Endothelial cell of umbilical vein (primary cell): ENCODE results near the gene CNTLN. TPM values are rescaled to one million over a fixed set of nuclear protein-coding genes. Genes with fewer than 3 reads are reported as not detected.

Source experiments
- BruUV-seq: library from RNA; stranded (reverse); fragments of 400-500 nt; replicated peaks from 2 replicates; lab custom pipeline; 2021; lab: Mats Ljungman, UMichigan
- CTCF ChIA-PET: fragments of 300-600, 350-600 bp; sonication (Branson Sonifier 250); formaldehyde crosslinking; loops from one replicate; lab custom pipeline; 2021; ENCODE audit warnings: antibody characterized with exemption, inconsistent platforms; lab: Charles Lee
- POLR2A ChIA-PET: fragments of 300-600, 350-600 bp; sonication (Branson Sonifier 250); formaldehyde crosslinking; loops from one replicate; lab custom pipeline; 2021; ENCODE audit warnings: antibody characterized with exemption, inconsistent platforms; lab: Charles Lee
- DNase-seq: peaks from one replicate; pipeline ENCODE4 v3.0.0-alpha.2; 2011; ENCODE audit warnings: low read depth, low spot score
- FAIRE-seq: peaks from 2 replicates; lab custom pipeline; 2011; peaks lifted over from hg19 to GRCh38; lab: Jason Lieb, UNC
- H2AFZ ChIP-seq: 2 replicates; pipeline ENCODE4 v1.6.0; 2012; ENCODE audit warnings: low read depth, low read length, control low read depth, inconsistent platforms
- H3K27ac ChIP-seq: 2 replicates; pipeline ENCODE4 v1.5.1; 2011; ENCODE audit warnings: low read depth, mild to moderate bottlenecking, control low read depth, low read length, moderate library complexity; ENCODE audit not compliant: insufficient read depth
- H3K27me3 ChIP-seq, 2 experiments: 2 replicates each; pipeline versions ENCODE4 v1.6.0 to v1.6.1; 2011; ENCODE audit warnings: low read length in 2 of 2, mixed read lengths in 1 of 2; ENCODE audit not compliant: control insufficient read depth in 2 of 2, insufficient read depth in 2 of 2
- H3K36me3 ChIP-seq, 2 experiments: 2 replicates in 1 of 2; 3 replicates in 1 of 2; pipeline ENCODE4 v1.5.1; 2011; ENCODE audit warnings: low read length in 2 of 2, mild to moderate bottlenecking in 1 of 2, moderate library complexity in 1 of 2; ENCODE audit not compliant: control insufficient read depth in 2 of 2, insufficient read depth in 2 of 2; ENCODE audit errors: extremely low read depth in 1 of 2
- H3K4me1 ChIP-seq: 3 replicates; pipeline ENCODE4 v1.5.1; 2011; ENCODE audit warnings: mild to moderate bottlenecking, low read length; ENCODE audit not compliant: control insufficient read depth, insufficient read depth; ENCODE audit errors: extremely low read depth
- H3K4me2 ChIP-seq: 2 replicates; pipeline ENCODE4 v1.6.1; 2011; ENCODE audit warnings: low read length, control low read depth, mixed read lengths; ENCODE audit not compliant: insufficient read depth
- H3K4me3 ChIP-seq, 3 experiments: fragments of 200-600 bp in 1 of 3; sonication (generic), shearing (Covaris generic) in 1 of 3; replicated peaks in 1 of 3; 2 replicates each; pipeline ENCODE4 v1.5.1; 2011 to 2016; ENCODE audit warnings: control low read depth in 3 of 3, low read length in 3 of 3, mild to moderate bottlenecking in 2 of 3, inconsistent platforms in 1 of 3, low read depth in 1 of 3, moderate library complexity in 1 of 3; ENCODE audit not compliant: insufficient read depth in 1 of 3
- H3K79me2 ChIP-seq: 2 replicates; pipeline ENCODE4 v1.6.0; 2012; ENCODE audit warnings: low read length, inconsistent platforms; ENCODE audit not compliant: control insufficient read depth, insufficient read depth
- H3K9ac ChIP-seq: replicated peaks from 2 replicates; pipeline ENCODE3; 2011; ENCODE audit warnings: low read length, control low read depth; ENCODE audit not compliant: insufficient read depth; ENCODE audit errors: extremely low read depth
- H3K9me1 ChIP-seq: replicated peaks from 3 replicates; pipeline ENCODE4 v1.6.0; 2011; ENCODE audit warnings: mild to moderate bottlenecking, low read length; ENCODE audit not compliant: control insufficient read depth, insufficient read depth; ENCODE audit errors: extremely low read depth
- H3K9me3 ChIP-seq: replicated peaks from 2 replicates; pipeline ENCODE4 v1.5.1; 2012; ENCODE audit warnings: low read length, inconsistent platforms; ENCODE audit not compliant: control insufficient read depth, insufficient read depth
- H4K20me1 ChIP-seq: replicated peaks from 2 replicates; pipeline ENCODE3; 2011; ENCODE audit warnings: mild to moderate bottlenecking, low read length; ENCODE audit not compliant: control insufficient read depth, insufficient read depth; ENCODE audit errors: extremely low read depth
- EZH2 ChIP-seq: IDR thresholded peaks from 2 replicates; pipeline ENCODE4 v1.6.1; 2012; ENCODE audit warnings: borderline replicate concordance, low read depth, mild to moderate bottlenecking, moderate library complexity, low read length, inconsistent platforms; ENCODE audit not compliant: severe bottlenecking
- FOS ChIP-seq: IDR thresholded peaks from 2 replicates; pipeline ENCODE4 v1.6.1; 2011; ENCODE audit warnings: mild to moderate bottlenecking, low read length, moderate library complexity, borderline replicate concordance; ENCODE audit not compliant: insufficient read depth
- GATA2 ChIP-seq: IDR thresholded peaks from 2 replicates; pipeline ENCODE4 v1.7.0; 2011; ENCODE audit warnings: low read depth, mild to moderate bottlenecking, moderate library complexity, mixed read lengths, low read length; ENCODE audit not compliant: insufficient read length, insufficient read depth
- JUN ChIP-seq: IDR thresholded peaks from 2 replicates; pipeline ENCODE4 v1.6.1; 2011; ENCODE audit warnings: borderline replicate concordance, low read depth; ENCODE audit not compliant: insufficient read length, insufficient read depth
- MYC ChIP-seq: IDR thresholded peaks from one replicate; pipeline ENCODE4 v1.6.1; 2011; ENCODE audit warnings: mild to moderate bottlenecking, low read depth, low read length
- POLR2A ChIP-seq: IDR thresholded peaks from 2 replicates; pipeline ENCODE4 v1.6.1; 2012; ENCODE audit warnings: low read depth, mild to moderate bottlenecking, control low read depth, low read length
- POLR2AphosphoS5 ChIP-seq: IDR thresholded peaks from 2 replicates; pipeline ENCODE4 v1.6.1; 2012; ENCODE audit warnings: low read depth, mild to moderate bottlenecking, control low read depth, low read length, moderate library complexity; ENCODE audit not compliant: insufficient read depth
- dilution Hi-C: fragments of 300-500 bp; cut with MboI; formaldehyde crosslinking; loops from one replicate; pipeline ENCODE4 v1.15.0; 2019; ENCODE audit warnings: low sequenced_read_pairs; ENCODE audit not compliant: extremely low pct_ligation_motif_present
- intact Hi-C: fragments of 100-400 bp; cut with micrococcal nuclease; formaldehyde crosslinking; loops from one replicate; pipeline ENCODE4 v1.10.0; 2022
- polyA plus RNA-seq, 4 experiments: library from polyadenylated mRNA; depleted of rRNA in 3 of 4; stranded (reverse) in 3 of 4; unstranded in 1 of 4; fragments of >200 nt; gene quantifications; 2 replicates each; pipeline versions ENCODE4 v1.2.1 to v1.2.3, GENCODE V29; 2011 to 2012; ENCODE audit warnings: missing spikeins in 1 of 4
- total RNA-seq: library from RNA; stranded (reverse); gene quantifications from 2 replicates; pipeline ENCODE4 v1.2.3, GENCODE V29; 2021
- TF ChIP-seq, protein P1 (sequence below), 2 donors: IDR thresholded peaks; 1 replicate in 1 of 2; 2 replicates in 1 of 2; pipeline ENCODE4 v1.5.1; 2011; ENCODE audit warnings: low read length in 2 of 2, mild to moderate bottlenecking in 2 of 2, moderate library complexity in 2 of 2, control low read depth in 1 of 2, inconsistent platforms in 1 of 2, low read depth in 1 of 2; ENCODE audit not compliant: insufficient read depth in 1 of 2; ENCODE audit errors: extremely low read depth in 1 of 2
- TF ChIP-seq, protein P2 (sequence below): IDR thresholded peaks from 2 replicates; pipeline ENCODE4 v1.6.1; 2011; ENCODE audit not compliant: insufficient read depth, insufficient read length

Gene CNTLN
- total and polyA plus RNA-seq, 2 donors (not counting 3 experiments of a cell fraction or from before 2014, with no cell fraction given), result 3.5 to 15.8 TPM

DNA sequence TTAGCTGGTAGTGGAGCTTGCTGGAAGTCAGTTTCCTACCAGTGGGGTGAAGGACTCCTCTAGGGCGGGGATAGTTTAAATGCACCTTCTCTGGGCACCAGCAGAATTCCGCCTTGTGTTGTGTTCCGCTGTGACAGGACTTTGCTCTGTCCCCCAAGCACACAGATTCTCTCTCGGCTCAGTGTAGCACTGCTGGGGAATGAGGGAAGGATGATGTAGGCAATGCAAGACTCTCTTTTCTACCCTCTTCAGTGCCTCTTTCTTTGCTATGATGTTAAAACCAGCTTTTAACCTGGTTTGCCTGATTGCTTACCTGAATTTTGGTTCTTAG lies 288.8 kb downstream of the CNTLN start:
- BruUV-seq, result no TSS peak
- POLR2A ChIA-PET, result interaction anchor here (0.6 kb wide), 1 partner anchor 9 kb away, joined by 4 read pairs; no protein-coding TSS in a partner anchor
- H3K9ac ChIP-seq, result no peak overlapping the region
- H3K27ac ChIP-seq, result no peak overlapping the region
- CTCF ChIA-PET, result no interaction called here
- H3K4me3 ChIP-seq, result no peak overlapping the region
- H3K36me3 ChIP-seq, result no peaks in the 10 kb centered on the region
- H3K9me1 ChIP-seq, result no peaks in the 10 kb centered on the region
- no peaks in the 10 kb centered on the region for H4K20me1 ChIP-seq
- no peaks in the 10 kb centered on the region for H3K27me3 ChIP-seq
- H3K79me2 ChIP-seq, result no peaks in the 10 kb centered on the region
- dilution Hi-C loops, result no loop called here
- H3K4me1 ChIP-seq, result no peaks in the 10 kb centered on the region
- no peak for FAIRE-seq
- no peak overlapping the region for H3K4me2 ChIP-seq
- TF ChIP-seq, protein P1, sequence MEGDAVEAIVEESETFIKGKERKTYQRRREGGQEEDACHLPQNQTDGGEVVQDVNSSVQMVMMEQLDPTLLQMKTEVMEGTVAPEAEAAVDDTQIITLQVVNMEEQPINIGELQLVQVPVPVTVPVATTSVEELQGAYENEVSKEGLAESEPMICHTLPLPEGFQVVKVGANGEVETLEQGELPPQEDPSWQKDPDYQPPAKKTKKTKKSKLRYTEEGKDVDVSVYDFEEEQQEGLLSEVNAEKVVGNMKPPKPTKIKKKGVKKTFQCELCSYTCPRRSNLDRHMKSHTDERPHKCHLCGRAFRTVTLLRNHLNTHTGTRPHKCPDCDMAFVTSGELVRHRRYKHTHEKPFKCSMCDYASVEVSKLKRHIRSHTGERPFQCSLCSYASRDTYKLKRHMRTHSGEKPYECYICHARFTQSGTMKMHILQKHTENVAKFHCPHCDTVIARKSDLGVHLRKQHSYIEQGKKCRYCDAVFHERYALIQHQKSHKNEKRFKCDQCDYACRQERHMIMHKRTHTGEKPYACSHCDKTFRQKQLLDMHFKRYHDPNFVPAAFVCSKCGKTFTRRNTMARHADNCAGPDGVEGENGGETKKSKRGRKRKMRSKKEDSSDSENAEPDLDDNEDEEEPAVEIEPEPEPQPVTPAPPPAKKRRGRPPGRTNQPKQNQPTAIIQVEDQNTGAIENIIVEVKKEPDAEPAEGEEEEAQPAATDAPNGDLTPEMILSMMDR (IDR thresholded peaks at IDR 0.05; ENCODE audit: extremely low read depth in 1 of 2, insufficient read depth in 1 of 2, low read depth in 1 of 2, low read length in 2 of 2), result no peak
- TF ChIP-seq POLR2A (no peak), POLR2AphosphoS5 (no peak), EZH2 (no peak), JUN (no peak), FOS (no peak), MYC (no peak), GATA2 (no peak)
- TF ChIP-seq, protein P2, sequence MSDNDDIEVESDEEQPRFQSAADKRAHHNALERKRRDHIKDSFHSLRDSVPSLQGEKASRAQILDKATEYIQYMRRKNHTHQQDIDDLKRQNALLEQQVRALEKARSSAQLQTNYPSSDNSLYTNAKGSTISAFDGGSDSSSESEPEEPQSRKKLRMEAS, result no peak
- H2AFZ ChIP-seq, result no peak overlapping the region
- no peak for DNase-seq
- intact Hi-C loops, result no loop called here
- H3K9me3 ChIP-seq, result no peaks in the 10 kb centered on the region
